ENCODE data around the gene SHANK3.

Gene SHANK3

DNA sequence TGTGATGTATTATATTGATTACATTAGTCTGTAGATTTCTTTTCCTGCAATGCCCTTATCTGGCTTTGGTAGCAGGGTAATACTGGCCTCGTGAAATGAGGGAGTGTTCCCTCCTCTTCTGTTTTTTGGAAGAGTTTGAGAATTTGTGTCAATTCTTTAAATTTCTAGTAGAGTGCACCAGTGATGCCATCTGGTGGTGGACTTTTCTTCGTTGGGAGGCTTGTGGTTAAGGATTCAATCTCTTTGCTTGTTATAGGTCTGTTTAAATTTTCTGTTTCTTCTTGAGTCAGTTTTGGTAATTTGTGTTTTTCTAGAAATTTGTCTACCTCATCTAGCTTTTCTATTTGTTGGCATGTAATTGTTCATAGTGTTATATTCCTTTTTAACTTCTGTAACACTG, 18.9 kb downstream of the SHANK3 start:
- H3K27me3 Mint-ChIP-seq (ENCODE audit: low read depth), result no peaks in the 10 kb centered on the region

GRCh38 chr22:50693462-50693861, 20.8 kb downstream of the SHANK3 start:
- TF ChIP-seq, protein P1, sequence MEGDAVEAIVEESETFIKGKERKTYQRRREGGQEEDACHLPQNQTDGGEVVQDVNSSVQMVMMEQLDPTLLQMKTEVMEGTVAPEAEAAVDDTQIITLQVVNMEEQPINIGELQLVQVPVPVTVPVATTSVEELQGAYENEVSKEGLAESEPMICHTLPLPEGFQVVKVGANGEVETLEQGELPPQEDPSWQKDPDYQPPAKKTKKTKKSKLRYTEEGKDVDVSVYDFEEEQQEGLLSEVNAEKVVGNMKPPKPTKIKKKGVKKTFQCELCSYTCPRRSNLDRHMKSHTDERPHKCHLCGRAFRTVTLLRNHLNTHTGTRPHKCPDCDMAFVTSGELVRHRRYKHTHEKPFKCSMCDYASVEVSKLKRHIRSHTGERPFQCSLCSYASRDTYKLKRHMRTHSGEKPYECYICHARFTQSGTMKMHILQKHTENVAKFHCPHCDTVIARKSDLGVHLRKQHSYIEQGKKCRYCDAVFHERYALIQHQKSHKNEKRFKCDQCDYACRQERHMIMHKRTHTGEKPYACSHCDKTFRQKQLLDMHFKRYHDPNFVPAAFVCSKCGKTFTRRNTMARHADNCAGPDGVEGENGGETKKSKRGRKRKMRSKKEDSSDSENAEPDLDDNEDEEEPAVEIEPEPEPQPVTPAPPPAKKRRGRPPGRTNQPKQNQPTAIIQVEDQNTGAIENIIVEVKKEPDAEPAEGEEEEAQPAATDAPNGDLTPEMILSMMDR (IDR thresholded peaks at IDR 0.05; ENCODE audit: unreplicated experiment in 3 of 3), result no peak
- H3K9me3 Mint-ChIP-seq, result peaks cover 5% of the 10 kb centered on the region
- no peaks in the 10 kb centered on the region for H3K4me1 Mint-ChIP-seq
- H3K4me3 Mint-ChIP-seq, result no peak overlapping the region
- H3K36me3 Mint-ChIP-seq (ENCODE audit: low read depth), result peaks cover 14% of the 10 kb centered on the region
- H3K27me3 Mint-ChIP-seq (ENCODE audit: low read depth), result no peaks in the 10 kb centered on the region
- no peak overlapping the region for H3K27ac Mint-ChIP-seq

More for the DNA sequence above, 18.9 kb downstream of the SHANK3 start:
- peaks cover 5% of the 10 kb centered on the region for H3K9me3 Mint-ChIP-seq
- H3K27ac Mint-ChIP-seq, result no peak overlapping the region
- no peaks in the 10 kb centered on the region for H3K4me1 Mint-ChIP-seq
- H3K4me3 Mint-ChIP-seq, result no peak overlapping the region
- peaks cover 15% of the 10 kb centered on the region for H3K36me3 Mint-ChIP-seq (ENCODE audit: low read depth)
- TF ChIP-seq, protein P1 (IDR thresholded peaks at IDR 0.05; ENCODE audit: unreplicated experiment in 3 of 3), result peak; percentile 49 to 66 (median 52)

GRCh38 chr22:50694099-50694605, 21.5 kb downstream of the SHANK3 start:
- TF ChIP-seq, protein P1 (IDR thresholded peaks at IDR 0.05; ENCODE audit: unreplicated experiment in 3 of 3), result no peak
- peaks cover 5% of the 10 kb centered on the region for H3K9me3 Mint-ChIP-seq
- peaks cover 5% of the 10 kb centered on the region for H3K4me1 Mint-ChIP-seq
- no peak overlapping the region for H3K27ac Mint-ChIP-seq
- H3K4me3 Mint-ChIP-seq, result peak overlapping the region in 1 of 3 experiments; percentile 23
- H3K27me3 Mint-ChIP-seq (ENCODE audit: low read depth), result peaks cover 4% of the 10 kb centered on the region
- peaks cover 7% of the 10 kb centered on the region for H3K36me3 Mint-ChIP-seq (ENCODE audit: low read depth)

DNA sequence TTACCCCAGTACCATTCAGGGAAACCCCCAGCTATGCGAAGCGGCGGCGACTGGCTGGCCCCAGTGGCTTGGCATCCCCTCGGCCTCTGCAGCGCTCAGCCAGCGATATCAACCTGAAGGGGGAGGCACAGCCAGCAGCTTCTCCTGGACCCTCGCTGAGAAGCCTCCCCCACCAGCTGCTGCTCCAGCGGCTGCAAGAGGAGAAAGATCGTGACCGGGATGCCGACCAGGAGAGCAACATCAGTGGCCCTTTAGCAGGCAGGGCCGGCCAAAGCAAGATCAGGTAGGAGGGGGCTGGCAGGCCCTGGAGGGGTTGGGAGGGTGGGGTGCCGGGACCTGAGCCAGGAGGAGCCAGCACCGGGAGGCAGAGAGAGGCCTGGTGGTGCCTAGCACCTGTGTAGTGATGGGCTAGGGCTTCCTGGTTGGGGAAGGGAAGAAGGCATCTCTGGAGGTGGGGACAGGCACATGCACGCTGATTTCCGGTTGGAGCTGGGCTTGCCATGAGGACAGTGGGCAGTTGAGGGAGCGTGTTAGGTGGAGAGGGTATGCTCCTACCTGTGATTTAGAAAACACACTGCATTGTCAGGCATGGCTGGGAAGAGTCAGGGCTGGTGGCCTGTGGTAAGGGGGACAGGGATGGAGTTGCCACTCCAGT, 22.3 kb downstream of the SHANK3 start:
- TF ChIP-seq, protein P1 (IDR thresholded peaks at IDR 0.05; ENCODE audit: unreplicated experiment in 3 of 3), result no peak
- no peak overlapping the region for H3K27ac Mint-ChIP-seq
- H3K9me3 Mint-ChIP-seq, result peaks cover 5% of the 10 kb centered on the region
- H3K27me3 Mint-ChIP-seq (ENCODE audit: low read depth), result peaks cover 4% of the 10 kb centered on the region
- no peaks in the 10 kb centered on the region for H3K36me3 Mint-ChIP-seq (ENCODE audit: low read depth)
- H3K4me3 Mint-ChIP-seq, result peak overlapping the region; percentile 64 to 72 (median 70)
- H3K4me1 Mint-ChIP-seq, result peaks cover 5% of the 10 kb centered on the region

GRCh38 chr22:50695421-50696250, 23.0 kb downstream of the SHANK3 start:
- TF ChIP-seq, protein P1 (IDR thresholded peaks at IDR 0.05; ENCODE audit: unreplicated experiment in 3 of 3), result no peak
- Mint-ChIP-seq H3K27ac (no peak overlapping the region), H3K9me3 (peaks cover 5% of the 10 kb centered on the region), H3K4me1 (peaks cover 5% of the 10 kb centered on the region), H3K4me3 (peak overlapping the region; percentile 82 to 85 (median 83)), H3K36me3 (ENCODE audit: low read depth) (no peaks in the 10 kb centered on the region), H3K27me3 (ENCODE audit: low read depth) (peaks cover 7% of the 10 kb centered on the region)

Data from nephron (organoid).